Adrenal gland (tissue), 12 donors: ENCODE measurements around the gene MACROH2A2. TPM values are rescaled to one million over a fixed set of nuclear protein-coding genes. Genes with fewer than 3 reads are reported as not detected.

Source experiments
- DNase-seq, 7 donors: peaks; one replicate each; pipeline ENCODE4 v3.0.0-alpha.2; 2019 to 2020
- H3K27ac ChIP-seq, 5 donors: fragments of 200-600 bp; sonication (generic) in 4 of 5; 1 replicate in 3 of 5; 2 replicates in 2 of 5; pipeline versions ENCODE4 v1.5.1 to v1.8.0; 2016 to 2020; ENCODE audit warnings: mild to moderate bottlenecking in 1 of 5
- H3K27me3 ChIP-seq: fragments of 200-600 bp; 2 replicates; pipeline ENCODE4 v1.8.0; 2021
- H3K36me3 ChIP-seq, 2 donors: fragments of 200-600 bp; replicated peaks in 1 of 2; 1 replicate in 1 of 2; 2 replicates in 1 of 2; pipeline versions ENCODE4 v1.5.1 to v1.8.0; 2018 to 2022
- H3K4me1 ChIP-seq, 2 donors: fragments of 200-600 bp; replicated peaks in 1 of 2; 1 replicate in 1 of 2; 2 replicates in 1 of 2; pipeline versions ENCODE4 v1.5.1 to v1.8.0; 2018 to 2021
- H3K4me3 ChIP-seq, 4 donors: fragments of 200-600 bp; sonication (generic) in 3 of 4; one replicate each; pipeline ENCODE4 v1.5.1; 2016 to 2018
- H3K9me3 ChIP-seq, 3 donors: fragments of 200-600 bp; sonication (generic) in 1 of 3; replicated peaks in 1 of 3; 1 replicate in 2 of 3; 2 replicates in 1 of 3; pipeline versions ENCODE4 v1.5.1 to v1.8.0; 2016 to 2021
- POLR2A ChIP-seq, 2 donors: fragments of 450-650 bp; IDR thresholded peaks; one replicate each; pipeline ENCODE4 v1.6.1; 2017; ENCODE audit warnings: antibody characterized with exemption in 2 of 2, mild to moderate bottlenecking in 2 of 2, moderate library complexity in 1 of 2
- WGBS, 4 donors: extraction: QIAGEN DNeasy Blood & Tissue Kit in 2 of 4; methylation state at CpG; one replicate each; pipeline versions ENCODE4 v1.1.5 to v1.1.7; 2013 to 2017; 5-methylcytosine and 5-hydroxymethylcytosine counted together
- intact Hi-C, 2 donors: fragments of 100-400 bp; cut with DNase I; formaldehyde crosslinking; loops; one replicate each; pipeline versions ENCODE4 v1.14.1 to v1.15.0; 2022 to 2023
- polyA plus RNA-seq, 3 donors: library from polyadenylated mRNA; stranded (reverse); fragments of 200-250 nt in 2 of 3; fragments of 350-450 nt in 1 of 3; fragmentation: Illumina TruSeq in 1 of 3; extraction: RNeasy Lipid Tissue Mini Kit (QIAGEN cat#74804) in 1 of 3; gene quantifications; one replicate each; pipeline ENCODE4 v1.2.3, GENCODE V29; 2013 to 2014
- total RNA-seq, 9 donors: library from RNA; depleted of rRNA in 4 of 9; stranded (reverse); fragments of >200 nt in 4 of 9; fragments of 120-200 nt in 1 of 9; fragmentation: NEBNext Ultra II Directional in 1 of 9; extraction: Animal tissue kit (Norgen Biotek cat#: 25700) in 1 of 9; gene quantifications; one replicate each; pipeline versions ENCODE4 v1.1.0 to v1.2.4, GENCODE V29; 2013 to 2023
- TF ChIP-seq, protein P1 (sequence below), 6 experiments: fragments of 450-650 bp in 4 of 6; fragments of 200-600 bp in 2 of 6; sonication (generic) in 1 of 6; IDR thresholded peaks; 1 replicate in 5 of 6; 2 replicates in 1 of 6; pipeline versions ENCODE4 v1.5.1 to v1.8.0; 2016 to 2021; ENCODE audit warnings: antibody characterized with exemption in 6 of 6, mild to moderate bottlenecking in 2 of 6, moderate library complexity in 1 of 6
- donor health status: healthy with polysubstance abuse.
- donor health status: Bipolar disorder and iron deficiency.
- donor health status: DM: yes; HTN: yes; CAD: no.
- donor health status: DM: no; HTN: no; CAD: no.
- donor health status: DM: no; HTN: no; CAD: no.
- donor health status: DM: yes; HTN: yes; CAD: no.

The MACROH2A2 gene
- total and polyA plus RNA-seq, 12 donors = 1.8 to 28.1 (median 3.3) TPM

DNA sequence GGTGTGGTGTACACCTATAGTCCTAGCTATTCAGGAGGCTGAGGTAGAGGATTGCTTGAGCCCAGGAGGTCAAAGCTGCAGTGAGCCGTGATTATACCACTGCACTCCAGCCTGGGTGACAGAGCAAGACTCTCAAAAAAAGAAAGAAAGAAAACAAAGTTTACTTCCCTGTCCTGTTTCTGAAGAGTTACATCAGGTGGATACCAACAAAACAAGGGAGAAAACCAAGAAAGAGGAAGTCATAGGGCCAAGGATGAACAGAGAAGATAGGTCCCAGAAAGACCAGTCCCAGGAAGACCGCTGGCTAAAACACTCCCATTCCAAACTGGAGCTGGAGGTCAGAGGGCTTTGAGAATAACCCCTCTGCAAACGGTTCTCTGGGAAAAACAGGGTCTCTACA is 13.5 kb downstream of the MACROH2A2 start:
- Histone ChIP-seq H3K27me3 (no peaks in the 10 kb centered on the region), H3K36me3 (no peaks in the 10 kb centered on the region), H3K4me3 (no peak overlapping the region), H3K27ac (no peak overlapping the region), H3K9me3 (no peaks in the 10 kb centered on the region), H3K4me1 (no peaks in the 10 kb centered on the region)
- no peak for TF ChIP-seq POLR2A (IDR thresholded peaks at IDR 0.05)
- 81 to 90% (median 83%) methylated on average over 3 of the region's 3 CpGs for WGBS, 4 donors
- intact Hi-C loops = no loop called here
- DNase-seq = no peak

DNA sequence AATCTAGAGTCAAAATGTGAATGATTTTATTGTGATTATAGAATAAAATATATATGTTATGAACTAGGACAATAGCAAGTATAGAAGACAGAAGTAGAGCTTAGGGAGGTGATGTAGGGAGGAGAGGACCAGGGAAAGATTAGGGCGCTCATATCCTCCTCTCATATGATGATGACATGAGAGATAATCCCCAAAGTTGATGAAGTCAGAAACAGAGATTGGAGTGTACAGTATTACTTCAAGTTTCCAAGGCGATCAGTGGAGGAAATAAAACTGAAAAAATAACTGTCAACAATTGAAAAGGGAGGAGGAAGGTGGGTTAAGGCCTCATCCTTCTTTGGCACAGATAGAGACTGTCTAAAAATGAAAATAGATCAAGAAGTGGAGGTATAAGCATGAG is 14.9 kb downstream of the MACROH2A2 start:
- TF ChIP-seq POLR2A (IDR thresholded peaks at IDR 0.05) = no peak
- TF ChIP-seq, protein P1, sequence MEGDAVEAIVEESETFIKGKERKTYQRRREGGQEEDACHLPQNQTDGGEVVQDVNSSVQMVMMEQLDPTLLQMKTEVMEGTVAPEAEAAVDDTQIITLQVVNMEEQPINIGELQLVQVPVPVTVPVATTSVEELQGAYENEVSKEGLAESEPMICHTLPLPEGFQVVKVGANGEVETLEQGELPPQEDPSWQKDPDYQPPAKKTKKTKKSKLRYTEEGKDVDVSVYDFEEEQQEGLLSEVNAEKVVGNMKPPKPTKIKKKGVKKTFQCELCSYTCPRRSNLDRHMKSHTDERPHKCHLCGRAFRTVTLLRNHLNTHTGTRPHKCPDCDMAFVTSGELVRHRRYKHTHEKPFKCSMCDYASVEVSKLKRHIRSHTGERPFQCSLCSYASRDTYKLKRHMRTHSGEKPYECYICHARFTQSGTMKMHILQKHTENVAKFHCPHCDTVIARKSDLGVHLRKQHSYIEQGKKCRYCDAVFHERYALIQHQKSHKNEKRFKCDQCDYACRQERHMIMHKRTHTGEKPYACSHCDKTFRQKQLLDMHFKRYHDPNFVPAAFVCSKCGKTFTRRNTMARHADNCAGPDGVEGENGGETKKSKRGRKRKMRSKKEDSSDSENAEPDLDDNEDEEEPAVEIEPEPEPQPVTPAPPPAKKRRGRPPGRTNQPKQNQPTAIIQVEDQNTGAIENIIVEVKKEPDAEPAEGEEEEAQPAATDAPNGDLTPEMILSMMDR (IDR thresholded peaks at IDR 0.05) = no peak
- 81 to 90% (median 84%) methylated on average over 2 of the region's 2 CpGs for WGBS, 4 donors

DNA sequence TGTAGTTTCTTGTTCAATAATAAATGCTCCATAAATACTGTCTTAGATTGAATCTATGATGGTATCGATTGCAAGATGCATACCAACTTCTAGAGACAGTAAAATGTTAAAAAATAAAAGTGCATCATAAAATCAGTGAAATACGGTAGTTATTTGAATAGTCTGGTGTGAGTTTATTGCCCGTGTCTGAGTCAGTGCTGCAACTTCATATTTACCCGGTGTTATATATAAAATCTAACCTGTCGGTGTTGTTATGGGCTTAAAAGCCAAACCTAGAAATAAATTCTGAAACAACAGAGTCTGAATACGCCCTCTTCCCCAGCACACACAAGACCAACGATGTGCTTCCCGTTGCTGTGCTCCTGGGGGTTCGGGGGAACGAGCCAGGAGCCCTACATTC is 16.3 kb downstream of the MACROH2A2 start:
- Histone ChIP-seq H3K36me3 (no peaks in the 10 kb centered on the region), H3K27me3 (no peaks in the 10 kb centered on the region), H3K4me1 (no peaks in the 10 kb centered on the region), H3K9me3 (no peaks in the 10 kb centered on the region), H3K4me3 (no peak overlapping the region), H3K27ac (no peak overlapping the region)
- no peak for TF ChIP-seq POLR2A (IDR thresholded peaks at IDR 0.05)
- TF ChIP-seq, protein P1 (IDR thresholded peaks at IDR 0.05) = no peak
- DNase-seq = no peak
- 86 to 92% (median 91%) methylated on average over 10 of the region's 10 CpGs for WGBS, 4 donors
- intact Hi-C loops = no loop called here

More for the DNA sequence above, 14.9 kb downstream of the MACROH2A2 start:
- intact Hi-C loops = no loop called here
- Histone ChIP-seq H3K27ac (no peak overlapping the region), H3K4me1 (no peaks in the 10 kb centered on the region), H3K9me3 (no peaks in the 10 kb centered on the region), H3K27me3 (no peaks in the 10 kb centered on the region), H3K4me3 (no peak overlapping the region), H3K36me3 (no peaks in the 10 kb centered on the region)
- DNase-seq = no peak

DNA sequence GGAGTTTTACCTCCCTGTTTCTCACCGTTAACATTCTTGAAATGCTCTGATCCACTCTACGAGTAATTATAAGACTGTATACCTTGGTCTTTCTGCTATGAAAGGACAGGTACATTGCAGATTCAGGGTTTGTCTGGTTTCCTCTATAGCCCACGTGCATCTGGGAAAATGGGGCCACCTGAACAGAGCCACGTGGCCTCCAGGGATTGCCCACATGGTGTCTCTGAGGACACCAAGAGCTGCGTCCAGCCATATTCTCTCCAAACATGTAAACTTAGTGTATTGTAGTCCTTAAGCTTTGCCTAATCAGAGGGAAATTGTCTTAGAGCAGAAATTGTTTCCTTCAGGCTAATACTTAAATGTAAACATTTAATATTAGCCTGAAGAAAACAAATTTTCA is 16.7 kb downstream of the MACROH2A2 start:
- H3K36me3 ChIP-seq = no peaks in the 10 kb centered on the region
- no peaks in the 10 kb centered on the region for H3K4me1 ChIP-seq
- TF ChIP-seq POLR2A (IDR thresholded peaks at IDR 0.05) = no peak
- TF ChIP-seq, protein P1 (IDR thresholded peaks at IDR 0.05) = no peak
- DNase-seq = no peak
- no peak overlapping the region for H3K4me3 ChIP-seq
- intact Hi-C loops = no loop called here
- WGBS, 4 donors = 81 to 88% (median 84%) methylated on average over 4 to 5 of the region's 5 CpGs
- no peak overlapping the region for H3K27ac ChIP-seq
- no peaks in the 10 kb centered on the region for H3K9me3 ChIP-seq
- H3K27me3 ChIP-seq = no peaks in the 10 kb centered on the region

DNA sequence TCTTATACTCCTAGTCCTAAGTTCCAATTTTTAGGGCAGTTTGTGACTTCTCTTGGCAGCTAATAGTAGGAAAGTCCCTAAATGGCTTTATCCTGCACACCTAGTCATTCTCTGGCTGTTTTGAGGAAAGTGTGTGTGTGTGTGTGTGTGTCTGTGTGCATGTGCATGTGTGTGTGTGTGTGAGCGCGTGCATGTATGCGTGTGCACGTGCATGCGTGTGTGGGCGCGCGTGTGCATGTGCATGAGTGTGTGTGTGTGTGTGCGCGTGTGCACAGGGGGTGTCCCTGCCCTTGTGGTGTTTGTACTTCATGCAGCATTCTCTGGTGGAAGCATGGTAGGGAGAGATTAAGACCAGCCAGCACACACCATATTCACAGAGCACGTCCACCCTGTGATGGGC is 18.2 kb downstream of the MACROH2A2 start:
- Histone ChIP-seq H3K4me1 (no peaks in the 10 kb centered on the region), H3K4me3 (no peak overlapping the region), H3K36me3 (no peaks in the 10 kb centered on the region), H3K9me3 (no peaks in the 10 kb centered on the region), H3K27ac (no peak overlapping the region), H3K27me3 (no peaks in the 10 kb centered on the region)
- WGBS, 4 donors = 88 to 96% (median 92%) methylated on average over 5 to 11 of the region's 11 CpGs
- DNase-seq = no peak
- no peak for TF ChIP-seq POLR2A (IDR thresholded peaks at IDR 0.05)
- TF ChIP-seq, protein P1 (IDR thresholded peaks at IDR 0.05) = no peak
- intact Hi-C loops = no loop called here
